Psoas muscle (tissue), 8 donors: ENCODE results near the gene CLINT1. TPM values are rescaled to one million over a fixed set of nuclear protein-coding genes. Genes with fewer than 3 reads are reported as not detected.

Experiments used
- ATAC-seq, 4 donors: fragments of 200-7000 bp; cut with Tn5 transposase; one replicate each; pipeline ENCODE4 v1.9.1; 2020; ENCODE audit warnings: moderate library complexity in 3 of 4, mild to moderate bottlenecking in 2 of 4
- DNase-seq, 2 donors: peaks; one replicate each; pipeline ENCODE4 v3.0.0-alpha.2; 2020
- H3K27ac ChIP-seq: fragments of 200-600 bp; one replicate; pipeline ENCODE4 v1.8.0; 2022
- H3K27me3 ChIP-seq, 3 donors: fragments of 200-600 bp in 1 of 3; one replicate each; pipeline versions ENCODE4 v1.6.1 to v1.8.0; 2013 to 2022; ENCODE audit warnings: low read length in 2 of 3, mild to moderate bottlenecking in 2 of 3, moderate library complexity in 1 of 3; ENCODE audit not compliant: insufficient read depth in 3 of 3
- H3K36me3 ChIP-seq, 2 donors: fragments of 200-600 bp in 1 of 2; one replicate each; pipeline versions ENCODE4 v1.6.1 to v1.8.0; 2013 to 2022; ENCODE audit warnings: low read depth in 1 of 2, mild to moderate bottlenecking in 1 of 2, moderate library complexity in 1 of 2; ENCODE audit not compliant: insufficient read depth in 1 of 2
- H3K4me1 ChIP-seq: fragments of 200-600 bp; one replicate; pipeline ENCODE4 v1.8.0; 2022
- H3K4me3 ChIP-seq: fragments of 200-600 bp; one replicate; pipeline ENCODE4 v1.8.0; 2022; ENCODE audit warnings: mild to moderate bottlenecking
- H3K9me3 ChIP-seq: fragments of 200-600 bp; one replicate; pipeline ENCODE4 v1.8.0; 2022
- WGBS, 3 donors: extraction: QIAGEN DNeasy Blood & Tissue Kit; methylation state at CpG; one replicate each; pipeline versions ENCODE4 v1.1.6 to v1.1.7; 2013; 5-methylcytosine and 5-hydroxymethylcytosine counted together
- intact Hi-C, 2 donors: fragments of 100-400 bp; cut with DNase I; formaldehyde crosslinking; loops; one replicate each; pipeline versions ENCODE4 v1.11.0 to v1.14.2; 2022
- polyA plus RNA-seq, 3 donors: library from polyadenylated mRNA; stranded (reverse); fragments of 200-250 nt; gene quantifications; one replicate each; pipeline ENCODE4 v1.2.3, GENCODE V29; 2013
- total RNA-seq, 4 donors: library from RNA; stranded (reverse); fragmentation: NEBNext Ultra II Directional in 2 of 4; extraction: Animal tissue kit (Norgen Biotek cat#: 25700) in 2 of 4; gene quantifications; one replicate each; pipeline versions ENCODE4 v1.2.1 to v1.2.4, GENCODE V29; 2021 to 2023
- TF ChIP-seq, protein P1 (sequence below): fragments of 200-600 bp; IDR thresholded peaks from one replicate; pipeline ENCODE4 v1.8.0; 2022; ENCODE audit warnings: antibody characterized with exemption
- donor health status: healthy with polysubstance abuse.
- donor health status: DM: no; HTN: no; CAD: no; lungs with moderate emphysema.
- donor health status: Bipolar disorder and iron deficiency.
- donor health status: healthy.
- donor health status: DM: yes; HTN: yes; CAD: no.
- donor health status: DM: no; HTN: no; CAD: no.
- donor health status: DM: no; HTN: no; CAD: no.
- donor health status: DM: yes; HTN: yes; CAD: no.

The CLINT1 gene
- total and polyA plus RNA-seq, 7 donors, result 37.9 to 89.7 (median 67.5) TPM

- intact Hi-C loops, result loop anchor here in 1 of 2 donors (5.0 kb wide), 1 partner anchor 37 kb away; the partner anchor contains the start of gene CLINT1
- peaks cover 29% of the 10 kb centered on the region for H3K4me1 ChIP-seq
Observed at GRCh38 chr5:157820593-157821252, 38.2 kb downstream of the CLINT1 start.

DNA sequence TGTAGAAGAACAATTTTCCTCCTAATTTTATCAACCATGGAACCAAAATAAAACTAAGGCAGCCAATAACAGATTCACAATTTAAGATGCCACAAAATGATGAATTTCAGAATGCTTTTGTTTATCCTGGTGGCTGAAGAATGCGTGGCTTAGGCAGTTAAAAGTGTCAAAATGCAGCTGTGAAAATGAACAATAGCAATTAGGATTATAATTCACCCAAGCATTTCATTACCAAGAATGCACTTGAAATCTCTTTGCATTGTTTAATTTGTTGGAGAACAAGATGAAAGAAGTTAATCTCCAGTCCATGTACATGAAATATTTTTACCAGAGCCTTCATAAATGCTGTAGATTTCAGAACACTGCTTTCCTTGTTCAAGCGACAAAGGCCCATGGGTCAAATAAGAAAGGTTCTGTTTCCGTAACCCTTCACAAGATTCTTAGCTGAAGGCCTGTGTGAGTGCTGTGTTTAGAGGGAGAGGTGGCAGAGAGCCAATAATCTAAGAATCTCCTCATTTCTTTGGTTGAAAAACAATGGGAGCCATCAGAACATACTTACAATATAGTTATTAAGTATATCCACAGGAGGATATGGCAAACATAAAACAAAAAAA lies 39.3 kb downstream of the CLINT1 start:
- no peak for DNase-seq
- Histone ChIP-seq H3K4me1 (peaks cover 24% of the 10 kb centered on the region), H3K4me3 (no peak overlapping the region), H3K27ac (peak overlapping the region; percentile 11), H3K27me3 (no peaks in the 10 kb centered on the region), H3K36me3 (peaks cover 2 to 12% of the 10 kb centered on the region in 2 donors), H3K9me3 (no peaks in the 10 kb centered on the region)
- intact Hi-C loops, result loop anchor here (5.0 to 10.0 kb wide), 3 partner anchors 38 to 175 kb away; partner anchors contain the start of gene CLINT1 (in 1 of the 2)
- ATAC-seq, result no peak
- TF ChIP-seq, protein P1, sequence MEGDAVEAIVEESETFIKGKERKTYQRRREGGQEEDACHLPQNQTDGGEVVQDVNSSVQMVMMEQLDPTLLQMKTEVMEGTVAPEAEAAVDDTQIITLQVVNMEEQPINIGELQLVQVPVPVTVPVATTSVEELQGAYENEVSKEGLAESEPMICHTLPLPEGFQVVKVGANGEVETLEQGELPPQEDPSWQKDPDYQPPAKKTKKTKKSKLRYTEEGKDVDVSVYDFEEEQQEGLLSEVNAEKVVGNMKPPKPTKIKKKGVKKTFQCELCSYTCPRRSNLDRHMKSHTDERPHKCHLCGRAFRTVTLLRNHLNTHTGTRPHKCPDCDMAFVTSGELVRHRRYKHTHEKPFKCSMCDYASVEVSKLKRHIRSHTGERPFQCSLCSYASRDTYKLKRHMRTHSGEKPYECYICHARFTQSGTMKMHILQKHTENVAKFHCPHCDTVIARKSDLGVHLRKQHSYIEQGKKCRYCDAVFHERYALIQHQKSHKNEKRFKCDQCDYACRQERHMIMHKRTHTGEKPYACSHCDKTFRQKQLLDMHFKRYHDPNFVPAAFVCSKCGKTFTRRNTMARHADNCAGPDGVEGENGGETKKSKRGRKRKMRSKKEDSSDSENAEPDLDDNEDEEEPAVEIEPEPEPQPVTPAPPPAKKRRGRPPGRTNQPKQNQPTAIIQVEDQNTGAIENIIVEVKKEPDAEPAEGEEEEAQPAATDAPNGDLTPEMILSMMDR, result no peak
- 55 to 58% (median 56%) methylated on average over 3 of the region's 3 CpGs for WGBS, 3 donors

More at GRCh38 chr5:157820593-157821252, 38.2 kb downstream of the CLINT1 start:
- DNase-seq (no peak), ATAC-seq (peak in 1 of 4 donors; percentile 55)
- TF ChIP-seq, protein P1, result peak; percentile 46
- Histone ChIP-seq H3K27ac (no peak overlapping the region), H3K4me3 (no peak overlapping the region), H3K27me3 (no peaks in the 10 kb centered on the region), H3K36me3 (peaks cover 0 to 5% of the 10 kb centered on the region in 2 donors), H3K9me3 (no peaks in the 10 kb centered on the region)
- WGBS, 3 donors, result 26 to 30% (median 28%) methylated on average over 6 of the region's 6 CpGs

DNA sequence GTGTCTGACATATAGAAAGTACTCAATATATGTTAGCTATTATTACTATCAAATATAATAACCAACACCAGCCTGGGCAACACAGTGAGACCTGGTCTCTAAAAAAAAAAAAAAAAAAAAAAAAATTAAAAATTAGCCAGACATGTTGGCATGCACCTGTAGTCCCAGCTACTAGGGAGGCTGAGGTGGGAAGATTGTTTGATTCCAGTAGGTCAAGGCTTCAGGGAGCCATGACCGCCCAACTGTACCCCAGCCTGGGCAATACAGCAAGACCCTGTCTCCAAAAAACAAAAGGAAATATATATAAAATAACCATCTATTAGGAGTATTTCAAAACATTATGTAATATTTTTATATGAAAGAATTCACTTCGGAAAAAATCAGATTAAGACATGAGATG lies 40.6 kb downstream of the CLINT1 start:
- peaks cover 24% of the 10 kb centered on the region for H3K4me1 ChIP-seq
- ATAC-seq, result no peak
- DNase-seq, result no peak
- intact Hi-C loops, result loop anchor here in 1 of 2 donors (5.0 to 10.0 kb wide), 2 partner anchors 129 to 176 kb away; no protein-coding TSS in a partner anchor
- peaks cover 2 to 20% of the 10 kb centered on the region in 2 donors for H3K36me3 ChIP-seq
- H3K27ac ChIP-seq, result no peak overlapping the region
- 87 to 92% (median 92%) methylated on average over 2 of the region's 2 CpGs for WGBS, 3 donors
- no peaks in the 10 kb centered on the region for H3K9me3 ChIP-seq
- no peak overlapping the region for H3K4me3 ChIP-seq
- H3K27me3 ChIP-seq, result no peaks in the 10 kb centered on the region
- TF ChIP-seq, protein P1, result no peak

DNA sequence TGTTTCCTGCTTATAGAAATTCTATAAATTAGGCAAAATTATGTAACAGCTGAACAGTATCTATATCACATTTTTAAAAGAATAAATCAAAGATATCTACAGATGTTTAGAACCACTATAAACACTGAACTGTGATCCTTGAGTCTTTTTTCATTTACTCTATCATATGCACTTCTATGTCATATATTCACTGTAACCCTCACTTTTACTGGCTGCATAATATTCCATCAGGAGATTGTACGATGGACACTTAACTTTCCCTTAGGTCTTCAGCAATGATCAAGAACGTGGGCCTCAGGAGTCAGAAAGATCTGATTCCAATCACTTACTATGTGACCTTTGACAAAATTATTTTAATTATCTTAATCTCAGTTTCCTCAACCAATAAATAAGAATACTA lies 41.0 kb downstream of the CLINT1 start:
- H3K4me1 ChIP-seq, result peaks cover 24% of the 10 kb centered on the region
- ATAC-seq, result no peak
- peaks cover 3 to 25% of the 10 kb centered on the region in 2 donors for H3K36me3 ChIP-seq
- no peaks in the 10 kb centered on the region for H3K9me3 ChIP-seq
- 96 to 98% (median 98%) methylated on average over 2 of the region's 2 CpGs for WGBS, 3 donors
- TF ChIP-seq, protein P1, result no peak
- H3K27ac ChIP-seq, result no peak overlapping the region
- no peak overlapping the region for H3K4me3 ChIP-seq
- no peaks in the 10 kb centered on the region for H3K27me3 ChIP-seq
- intact Hi-C loops, result loop anchor here (2.0 to 10.0 kb wide), 3 partner anchors 129 to 177 kb away; no protein-coding TSS in a partner anchor
- no peak for DNase-seq
